NB4 (cell line): ENCODE results near the gene PARP2.

ENCODE experiments used
- MAX ChIP-seq: IDR thresholded peaks from 2 replicates; pipeline ENCODE4 v1.6.1; 2011; ENCODE audit warnings: low read depth, low read length
- MYC ChIP-seq: IDR thresholded peaks from 2 replicates; pipeline ENCODE4 v1.6.1; 2011; ENCODE audit warnings: low read depth, low read length
- POLR2A ChIP-seq: IDR thresholded peaks from 2 replicates; pipeline ENCODE4 v1.6.1; 2011; ENCODE audit warnings: mild to moderate bottlenecking; ENCODE audit not compliant: insufficient read length; ENCODE audit errors: extremely low read depth
- TF ChIP-seq, protein P1 (sequence below): IDR thresholded peaks from one replicate; pipeline ENCODE4 v1.5.1; 2012; ENCODE audit warnings: low read depth, low read length

DNA sequence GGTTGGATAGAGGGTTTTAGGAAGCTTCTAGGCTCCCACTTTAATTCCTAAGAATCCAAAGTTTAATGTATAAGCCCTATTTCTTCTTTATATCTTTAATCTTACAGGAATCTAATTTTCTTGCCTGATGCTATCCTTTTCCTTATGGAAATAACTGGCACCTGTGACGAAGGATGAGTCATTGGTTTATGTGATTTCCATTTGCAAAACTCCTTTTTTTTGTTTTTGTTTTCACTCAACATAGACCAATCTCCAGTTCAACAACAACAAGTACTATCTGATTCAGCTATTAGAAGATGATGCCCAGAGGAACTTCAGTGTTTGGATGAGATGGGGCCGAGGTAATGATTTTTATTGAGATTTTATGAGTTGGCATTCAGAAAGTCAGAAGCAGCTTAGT is 6.8 kb downstream of the PARP2 start:
- TF ChIP-seq, protein P1, sequence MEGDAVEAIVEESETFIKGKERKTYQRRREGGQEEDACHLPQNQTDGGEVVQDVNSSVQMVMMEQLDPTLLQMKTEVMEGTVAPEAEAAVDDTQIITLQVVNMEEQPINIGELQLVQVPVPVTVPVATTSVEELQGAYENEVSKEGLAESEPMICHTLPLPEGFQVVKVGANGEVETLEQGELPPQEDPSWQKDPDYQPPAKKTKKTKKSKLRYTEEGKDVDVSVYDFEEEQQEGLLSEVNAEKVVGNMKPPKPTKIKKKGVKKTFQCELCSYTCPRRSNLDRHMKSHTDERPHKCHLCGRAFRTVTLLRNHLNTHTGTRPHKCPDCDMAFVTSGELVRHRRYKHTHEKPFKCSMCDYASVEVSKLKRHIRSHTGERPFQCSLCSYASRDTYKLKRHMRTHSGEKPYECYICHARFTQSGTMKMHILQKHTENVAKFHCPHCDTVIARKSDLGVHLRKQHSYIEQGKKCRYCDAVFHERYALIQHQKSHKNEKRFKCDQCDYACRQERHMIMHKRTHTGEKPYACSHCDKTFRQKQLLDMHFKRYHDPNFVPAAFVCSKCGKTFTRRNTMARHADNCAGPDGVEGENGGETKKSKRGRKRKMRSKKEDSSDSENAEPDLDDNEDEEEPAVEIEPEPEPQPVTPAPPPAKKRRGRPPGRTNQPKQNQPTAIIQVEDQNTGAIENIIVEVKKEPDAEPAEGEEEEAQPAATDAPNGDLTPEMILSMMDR, result no peak
- no peak for TF ChIP-seq POLR2A
- TF ChIP-seq MYC, result no peak
- TF ChIP-seq MAX, result no peak
